K562 (cell line): Measurements from ENCODE around the gene NEURL4. TPM values are rescaled to one million over a fixed set of nuclear protein-coding genes. Genes with fewer than 3 reads are reported as not detected.

Source experiments
- ATAC-seq: fragments of 200-7000 bp; cut with Tn5 transposase; 3 replicates; pipeline ENCODE4 v1.9.1; 2020; ENCODE audit warnings: moderate library complexity
- BruUV-seq: library from RNA; stranded (reverse); fragments of 400-500 nt; replicated peaks from 2 replicates; lab custom pipeline; 2021; lab: Mats Ljungman, UMichigan
- CTCF ChIA-PET: fragments of 300-600 bp; formaldehyde crosslinking; extraction: SDS; loops from one replicate; lab custom pipeline; 2021; ENCODE audit warnings: low intra/inter-chr PET ratio; lab: Yijun Ruan, JAX
- POLR2A ChIA-PET: fragments of 300-600, 350-650 bp; sonication (Branson Sonifier 250); formaldehyde crosslinking; extraction: SDS; loops from one replicate; lab custom pipeline; 2021; ENCODE audit warnings: antibody characterized with exemption, inconsistent platforms; lab: Yijun Ruan, JAX
- DNase-seq, 4 experiments: peaks; one replicate each; pipeline versions ENCODE4 v3.0.0 to v3.0.0-alpha.2; 2011 to 2018; ENCODE audit warnings: low spot score in 3 of 4, mixed read lengths in 3 of 4; ENCODE audit errors: extremely low read depth in 1 of 4
- FAIRE-seq: peaks from 2 replicates; lab custom pipeline; 2011; peaks lifted over from hg19 to GRCh38; lab: Jason Lieb, UNC
- H2AFZ ChIP-seq: 2 replicates; pipeline ENCODE4 v1.6.0; 2011; ENCODE audit warnings: low read depth, low read length, control low read depth, inconsistent platforms
- H3K27ac ChIP-seq: fragments of 200-600 bp; 3 replicates; pipeline ENCODE4 v1.8.0; 2011; ENCODE audit warnings: low read depth, mild to moderate bottlenecking, control low read depth, inconsistent platforms, low read length, moderate library complexity, mixed read lengths; ENCODE audit errors: extremely low read depth
- H3K27me3 ChIP-seq, 2 experiments: fragments of 300-600 bp in 1 of 2; 2 replicates in 1 of 2; 3 replicates in 1 of 2; pipeline versions ENCODE4 v1.6.0 to v1.8.0; 2011; ENCODE audit warnings: inconsistent platforms in 2 of 2, low read length in 2 of 2, mild to moderate bottlenecking in 1 of 2, mixed read lengths in 1 of 2, moderate library complexity in 1 of 2; ENCODE audit not compliant: control insufficient read depth in 2 of 2, insufficient read depth in 2 of 2
- H3K36me3 ChIP-seq: fragments of 300-600 bp; 3 replicates; pipeline ENCODE4 v1.8.0; 2011; ENCODE audit warnings: mild to moderate bottlenecking, low read length, inconsistent platforms; ENCODE audit not compliant: control insufficient read depth, insufficient read depth
- H3K4me1 ChIP-seq, 2 experiments: fragments of 200-600 bp in 1 of 2; replicated peaks in 1 of 2; 2 replicates in 1 of 2; 3 replicates in 1 of 2; pipeline versions ENCODE4 v1.5.1 to v1.8.0; 2011; ENCODE audit warnings: inconsistent platforms in 2 of 2, low read length in 2 of 2, mild to moderate bottlenecking in 1 of 2, mixed read lengths in 1 of 2, moderate library complexity in 1 of 2; ENCODE audit not compliant: control insufficient read depth in 2 of 2, insufficient read depth in 2 of 2
- H3K4me2 ChIP-seq: 2 replicates; pipeline ENCODE4 v1.6.1; 2011; ENCODE audit warnings: low read length, control low read depth, inconsistent platforms, mixed read lengths; ENCODE audit not compliant: insufficient read depth
- H3K4me3 ChIP-seq: fragments of 200-600 bp; sonication (generic), shearing (Covaris generic); 2 replicates; pipeline ENCODE4 v1.5.1; 2016; ENCODE audit warnings: control low read depth, inconsistent platforms
- H3K79me2 ChIP-seq: fragments of 200-600 bp; 3 replicates; pipeline ENCODE4 v1.8.0; 2011; ENCODE audit warnings: low read length, inconsistent platforms; ENCODE audit not compliant: control insufficient read depth, insufficient read depth
- H3K9ac ChIP-seq, 2 experiments: 2 replicates each; pipeline versions ENCODE4 v1.6.0 to v1.6.1; 2011; ENCODE audit warnings: low read depth in 2 of 2, low read length in 2 of 2, control low read depth in 1 of 2, inconsistent platforms in 1 of 2, mild to moderate bottlenecking in 1 of 2, mixed read lengths in 1 of 2; ENCODE audit not compliant: insufficient read depth in 1 of 2
- H3K9me1 ChIP-seq: one replicate; pipeline ENCODE4 v1.6.0; 2011; ENCODE audit warnings: inconsistent platforms, mild to moderate bottlenecking, low read length, moderate library complexity; ENCODE audit not compliant: control insufficient read depth, insufficient read depth
- H3K9me3 ChIP-seq: replicated peaks from 2 replicates; pipeline ENCODE4 v1.5.1; 2011; ENCODE audit warnings: low read depth, low read length, inconsistent platforms; ENCODE audit not compliant: control insufficient read depth, insufficient read depth
- H4K20me1 ChIP-seq: replicated peaks from 2 replicates; pipeline ENCODE4 v1.6.1; 2011; ENCODE audit warnings: low read length, inconsistent platforms, mixed read lengths; ENCODE audit not compliant: control insufficient read depth, insufficient read depth
- CXXC5 ChIP-seq: fragments of 250-450 bp; sonication (Bioruptor Pico); IDR thresholded peaks from 2 replicates; pipeline ENCODE4 v1.8.0; 2022; ENCODE audit warnings: inconsistent platforms, mild to moderate bottlenecking, moderate library complexity
- E2F4 ChIP-seq: sonication (generic); formaldehyde crosslinking; IDR thresholded peaks from 2 replicates; pipeline ENCODE4 v1.8.0; 2022; ENCODE audit warnings: mild to moderate bottlenecking, low read depth, missing genetic modification reagents
- EGR1 ChIP-seq: fragments of 450-650 bp; conservative IDR thresholded peaks from 2 replicates; pipeline ENCODE4 v1.6.1; 2017; ENCODE audit warnings: mild to moderate bottlenecking
- HINFP ChIP-seq: fragments of 450-650 bp; conservative IDR thresholded peaks from 2 replicates; pipeline ENCODE4 v1.6.1; 2016; ENCODE audit warnings: missing genetic modification characterization, low read depth, mild to moderate bottlenecking, control low read depth, missing compliant biosample characterization
- RREB1 ChIP-seq: fragments of 250-450 bp; sonication (Bioruptor Pico); IDR thresholded peaks from 2 replicates; pipeline ENCODE4 v1.4.0; 2020
- SIN3B ChIP-seq: fragments of 450-650 bp; IDR thresholded peaks from 2 replicates; pipeline ENCODE4 v1.6.1; 2017; ENCODE audit warnings: low read depth, mild to moderate bottlenecking, moderate library complexity
- ZEB2 ChIP-seq: fragments of 450-650 bp; IDR thresholded peaks from 2 replicates; pipeline ENCODE4 v1.6.1; 2016
- ZKSCAN3 ChIP-seq: fragments of 250-450 bp; sonication (Bioruptor Pico); IDR thresholded peaks from 2 replicates; pipeline ENCODE4 v1.4.0; 2020
- ZNF518B ChIP-seq: fragments of 250-450 bp; sonication (Bioruptor Pico); IDR thresholded peaks from 2 replicates; pipeline ENCODE4 v1.5.0; 2021; ENCODE audit warnings: mild to moderate bottlenecking, moderate library complexity
- WGBS: fragments of 100-300 bp; shearing (Covaris generic); methylation state at CpG from one replicate; pipeline ENCODE4 v1.1.6; 2016; ENCODE audit warnings: low coverage, mixed read lengths; ENCODE audit not compliant: insufficient coverage; ENCODE audit errors: missing lambda C conversion rate; 5-methylcytosine and 5-hydroxymethylcytosine counted together
- in situ Hi-C: fragments of 300-500 bp; cut with MboI; formaldehyde crosslinking; loops from 4 replicates; pipeline ENCODE4 v1.15.0; 2018; ENCODE audit warnings: inconsistent platforms, mixed read lengths
- intact Hi-C: fragments of 100-400 bp; cut with micrococcal nuclease; formaldehyde crosslinking; loops from 2 replicates; pipeline ENCODE4 v1.14.2; 2022
- polyA plus RNA-seq, 8 experiments: library from polyadenylated mRNA; depleted of rRNA in 4 of 8; stranded (reverse) in 5 of 8; unstranded in 3 of 8; fragments of >200 nt; fragmentation: Nextera tagmentation in 2 of 8; fragmentation: Illumina TruSeq in 1 of 8; extraction: Ambion mirVana in 2 of 8; extraction: Trizol in 1 of 8; gene quantifications; 2 replicates each; pipeline versions ENCODE4 v1.2.1 to v1.2.3, GENCODE V29; 2011 to 2014; ENCODE audit warnings: inconsistent platforms in 1 of 8, missing spikeins in 1 of 8
- total RNA-seq, 7 experiments: library from RNA; depleted of rRNA in 6 of 7; stranded (reverse); fragments of >200 nt in 6 of 7; fragmentation: Illumina TruSeq in 2 of 7; extraction: Trizol in 2 of 7; gene quantifications; 2 replicates each; pipeline versions ENCODE4 v1.2.1 to v1.2.3, GENCODE V29; 2011 to 2021; ENCODE audit warnings: low replicate concordance in 1 of 7

NEURL4 gene
- total and polyA plus RNA-seq, 9 of the 15 experiments (the other 6 are each of a cell fraction or from before 2014, with no cell fraction given), result 0.08 to 37.4 (median 11.5) TPM

- DNase-seq (no peak), ATAC-seq (no peak), FAIRE-seq (no peak)
- H3K4me2 ChIP-seq, result no peak overlapping the region
- H3K9me3 ChIP-seq, result no peaks in the 10 kb centered on the region
- intact Hi-C loops (loop anchor here (5.0 kb wide), 2 partner anchors 147 to 207 kb away; partner anchors contain the start of gene SENP3), in situ Hi-C loops (loop anchor here (10.0 kb wide), 1 partner anchor 199 kb away; the partner anchor contains the start of gene TNFSF13)
- no peak overlapping the region for H3K27ac ChIP-seq
- peaks cover 3 to 43% of the 10 kb centered on the region in 2 experiments; a peak in 3 of 5 replicates for H3K4me1 ChIP-seq
- ChIA-PET POLR2A (interaction anchor here (0.6 to 1.0 kb wide), 4 partner anchors 25 to 231 kb away, joined by 3 to 4 read pairs (median 4); no protein-coding TSS in a partner anchor), CTCF (interaction anchor here (0.7 to 1.7 kb wide), 2 partner anchors 127 to 204 kb away, joined by 5 to 9 read pairs; no protein-coding TSS in a partner anchor)
- H3K9me1 ChIP-seq, result no peaks in the 10 kb centered on the region
- peaks cover 8% of the 10 kb centered on the region for H3K79me2 ChIP-seq
- no peaks in the 10 kb centered on the region for H3K36me3 ChIP-seq
- no peaks in the 10 kb centered on the region for H3K27me3 ChIP-seq
- no peak overlapping the region for H2AFZ ChIP-seq
- H3K9ac ChIP-seq, result no peak overlapping the region
- BruUV-seq, result no TSS peak
- H4K20me1 ChIP-seq, result no peaks in the 10 kb centered on the region
- no CpG with 5 or more reads among the region's 8 CpGs for WGBS
- no peak overlapping the region for H3K4me3 ChIP-seq
- TF ChIP-seq CXXC5 (CRISPR knock-in tag) (no peak), HINFP (tag) (no peak), SIN3B (no peak), ZEB2 (no peak), EGR1 (no peak), ZKSCAN3 (CRISPR knock-in tag) (no peak), E2F4 (no peak), ZNF518B (CRISPR knock-in tag) (no peak), RREB1 (CRISPR knock-in tag) (no peak)
These were observed 26.4 kb upstream of the NEURL4 start for GRCh38 chr17:7355573-7355972.
